GM21717 (cell line): ENCODE results near the gene TMEM202.
"Not testable (repeated sequence)": the region's sequence is repeated elsewhere in the genome, so short reads cannot be mapped to it uniquely, and the experiment has no call there.

ENCODE experiments used
- ATAC-seq: cut with Tn5 transposase; IDR thresholded peaks from one replicate; pipeline ENCODE4 v1.9.1; 2021; ENCODE audit warnings: mild to moderate bottlenecking, moderate library complexity; ENCODE audit not compliant: unreplicated experiment

Gene TMEM202, protein sequence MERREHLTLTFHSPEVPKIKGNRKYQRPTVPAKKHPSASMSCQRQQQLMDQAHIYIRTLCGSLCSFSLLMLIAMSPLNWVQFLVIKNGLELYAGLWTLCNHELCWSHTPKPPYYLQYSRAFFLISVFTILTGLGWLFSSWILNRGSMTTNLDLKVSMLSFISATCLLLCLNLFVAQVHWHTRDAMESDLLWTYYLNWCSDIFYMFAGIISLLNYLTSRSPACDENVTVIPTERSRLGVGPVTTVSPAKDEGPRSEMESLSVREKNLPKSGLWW

DNA sequence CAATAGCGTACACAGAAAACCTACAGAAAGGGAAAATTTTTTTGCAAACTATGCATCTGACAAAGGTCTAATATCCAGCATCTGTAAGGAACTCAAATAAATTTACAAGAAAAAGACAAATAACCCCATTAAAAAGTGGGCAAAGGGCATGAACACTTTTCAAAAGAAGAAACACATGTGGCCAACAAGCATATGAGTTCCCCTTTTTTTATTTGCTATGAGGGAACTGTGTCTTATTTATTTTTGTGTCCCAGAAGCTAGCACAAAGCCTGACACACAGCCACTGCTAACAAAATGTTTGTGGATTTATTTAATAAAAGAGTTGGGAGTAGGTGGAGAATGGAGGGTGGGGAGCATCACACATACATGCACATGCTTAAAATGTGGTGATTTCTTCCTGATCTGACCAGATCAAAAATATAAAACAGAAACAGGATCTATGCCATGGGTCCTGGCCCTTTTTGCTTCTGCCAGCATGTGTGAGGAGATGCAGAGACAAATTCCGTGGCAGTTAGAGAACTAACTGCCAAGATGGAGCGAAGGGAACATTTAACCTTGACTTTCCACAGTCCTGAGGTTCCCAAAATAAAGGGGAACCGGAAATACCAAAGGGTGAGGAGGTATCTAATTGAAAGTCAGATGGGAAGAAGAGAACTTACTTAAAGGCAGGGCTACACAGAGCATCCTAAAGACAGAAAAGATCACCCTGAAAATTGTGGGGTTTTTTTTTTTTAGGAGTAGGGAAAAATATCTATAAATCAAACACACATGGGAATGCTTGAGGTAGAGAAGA is at the start of gene TMEM202:
Gene TMEM202 (plus strand): TSS at position 510 of the 793 bp plus-strand sequence. CDS start 22 bp downstream, at position 532.
- no peak for ATAC-seq

DNA sequence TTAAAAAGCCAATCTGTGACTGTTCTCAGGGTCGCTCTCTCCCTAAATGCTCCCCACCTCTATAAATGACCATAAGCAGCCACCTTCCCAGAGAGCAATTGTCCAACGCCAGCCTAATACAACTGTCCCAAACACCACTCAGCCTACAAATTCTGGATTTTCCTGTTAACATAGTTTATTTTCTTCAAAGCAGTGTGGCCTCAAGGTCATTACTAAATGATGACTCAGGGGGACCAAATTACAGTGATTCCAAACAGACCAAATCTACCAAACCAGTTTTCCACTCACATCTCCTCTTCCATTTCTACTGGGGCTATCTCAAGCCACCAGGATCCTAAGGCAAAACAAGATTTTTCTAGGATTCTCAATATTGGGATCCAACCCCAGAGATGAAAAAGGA is 44.8 kb upstream of the TMEM202 start:
- no peak for ATAC-seq

DNA sequence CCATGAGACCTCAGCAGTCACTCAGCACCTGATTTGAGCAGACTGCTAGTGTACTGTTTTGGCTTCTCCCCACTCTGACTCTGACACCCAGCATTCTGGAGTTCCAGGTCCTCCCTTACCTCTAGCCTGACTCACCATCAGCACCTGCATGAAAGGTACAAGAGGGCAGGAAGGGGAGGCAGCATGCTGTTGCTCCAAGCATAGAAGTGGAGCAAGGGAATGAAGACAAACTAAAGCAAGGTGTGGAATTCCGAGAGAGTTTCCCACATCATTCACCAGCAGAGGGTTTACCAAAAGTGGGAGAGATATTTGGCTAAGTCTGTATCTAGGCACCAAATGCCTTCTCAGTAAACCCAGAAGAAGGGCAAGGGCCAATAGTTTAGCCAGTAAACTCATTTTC is 43.6 kb upstream of the TMEM202 start:
- ATAC-seq, result no peak

DNA sequence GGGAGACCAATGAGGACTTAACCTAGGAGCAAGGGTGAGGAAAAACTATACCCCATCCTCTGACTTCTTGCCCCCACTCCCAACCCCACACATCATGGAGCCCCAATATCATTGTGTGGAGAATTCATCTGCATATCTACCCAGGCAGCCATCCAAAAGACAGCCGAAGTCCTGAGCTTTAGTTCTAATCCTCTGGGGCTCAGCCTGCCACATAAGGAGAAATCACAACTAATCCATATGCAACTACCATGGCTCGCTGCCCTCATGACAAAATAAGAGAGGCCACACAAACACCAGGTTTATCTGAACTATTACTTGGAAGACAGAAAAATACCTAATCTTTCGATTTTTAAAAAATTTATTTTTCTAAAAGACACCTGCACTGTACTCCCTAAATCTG is 40.0 kb upstream of the TMEM202 start:
- ATAC-seq, result no peak

DNA sequence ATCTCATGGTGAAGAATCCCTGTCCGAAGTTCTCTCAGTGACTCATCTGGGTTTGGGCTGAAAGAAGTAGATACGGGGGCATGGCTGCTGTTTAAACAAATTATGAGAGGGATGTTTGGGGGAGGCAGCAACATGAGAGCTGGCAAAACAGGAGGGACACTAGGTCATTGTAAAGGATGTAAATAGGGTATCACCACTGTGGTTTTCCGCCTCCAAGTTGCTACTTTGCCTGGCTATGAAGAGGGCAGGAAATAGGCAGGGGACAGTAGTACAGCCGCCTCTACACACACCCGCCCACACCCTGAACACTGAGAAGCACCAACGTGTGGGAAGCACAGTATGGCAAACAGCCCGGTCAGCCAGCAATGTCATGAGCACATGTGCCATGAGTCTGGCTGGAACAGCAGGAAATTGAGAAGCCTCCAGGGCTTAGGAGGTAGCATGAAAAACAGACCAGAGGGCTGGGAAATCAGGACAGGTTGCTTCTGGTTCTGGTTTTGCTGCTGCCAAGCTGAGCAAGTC is 39.4 kb upstream of the TMEM202 start:
- no peak for ATAC-seq

DNA sequence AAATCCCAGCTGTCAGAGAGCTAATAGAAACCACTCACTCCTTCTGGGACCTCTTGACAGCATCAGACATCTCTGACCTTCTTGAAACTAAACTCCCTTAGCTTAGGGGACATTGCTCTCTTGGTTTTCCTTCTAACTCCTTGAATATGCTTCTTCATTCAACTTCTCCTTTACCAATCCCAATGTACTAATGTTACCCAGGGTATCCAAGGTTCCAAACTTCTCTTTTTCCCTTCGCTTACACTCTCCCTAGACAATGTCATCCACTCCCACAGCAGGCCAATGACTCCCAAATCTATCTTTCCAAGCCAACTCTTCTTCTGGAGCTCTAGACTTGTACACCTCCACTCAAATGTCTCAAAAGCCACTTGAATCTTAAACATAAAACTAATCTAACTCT is 36.9 kb upstream of the TMEM202 start:
- no peak for ATAC-seq

DNA sequence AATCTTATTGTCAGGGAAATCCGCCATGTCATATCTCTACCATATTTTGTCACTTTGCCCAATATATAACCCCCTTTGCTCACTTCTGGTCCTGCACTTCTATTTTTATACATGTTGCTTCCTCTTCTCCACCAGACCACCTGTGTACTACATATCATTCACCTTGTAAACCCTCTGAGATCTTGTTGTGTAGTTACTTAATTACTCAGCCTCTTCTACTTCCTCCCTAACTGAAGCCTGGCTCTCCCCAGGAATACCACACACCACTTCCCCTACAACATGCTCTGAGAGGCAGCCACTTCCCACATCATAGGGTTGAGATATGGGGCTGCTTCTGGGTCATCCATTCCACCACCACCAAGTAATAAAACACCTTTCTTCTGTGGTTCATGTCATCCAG is 32.3 kb upstream of the TMEM202 start:
- peak; percentile 77 for ATAC-seq

DNA sequence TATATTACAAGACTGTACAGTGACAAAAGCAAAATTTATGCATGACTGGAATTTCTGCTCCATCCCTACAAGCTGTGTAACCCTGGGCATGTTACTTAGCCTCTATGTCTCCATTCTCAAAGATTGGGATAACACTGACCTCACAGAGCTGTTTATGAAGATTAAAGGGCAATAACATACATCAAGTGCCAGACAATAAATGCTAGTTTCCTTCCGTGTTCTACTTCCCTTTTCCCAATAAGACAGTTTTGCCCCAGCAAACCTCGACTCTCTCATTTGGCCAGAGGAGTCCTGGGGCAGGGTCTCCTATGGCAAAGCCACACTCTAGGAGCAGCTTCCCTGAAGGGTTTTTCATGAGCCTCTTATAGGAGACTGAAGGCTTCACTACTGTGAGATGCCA is 29.8 kb upstream of the TMEM202 start:
- ATAC-seq, result no peak

DNA sequence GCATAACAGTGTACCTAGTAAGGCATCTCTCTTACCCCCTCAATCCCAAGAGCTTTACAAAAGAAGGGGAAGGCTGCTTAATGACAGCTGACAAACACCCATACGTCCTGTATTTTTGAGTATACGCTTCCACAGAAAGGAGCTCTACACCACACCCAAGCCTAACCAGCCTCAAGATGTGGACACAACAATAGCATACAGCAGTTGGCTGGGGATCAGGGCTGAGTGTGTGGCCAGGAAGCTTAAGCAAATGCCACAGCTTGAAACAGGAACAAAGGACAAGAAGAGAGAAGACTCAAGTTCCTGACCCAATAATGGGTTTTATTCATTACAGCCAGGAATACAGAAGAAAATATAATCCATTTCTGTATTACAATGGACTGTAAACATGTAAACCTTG is 29.2 kb upstream of the TMEM202 start:
- ATAC-seq, result no peak

DNA sequence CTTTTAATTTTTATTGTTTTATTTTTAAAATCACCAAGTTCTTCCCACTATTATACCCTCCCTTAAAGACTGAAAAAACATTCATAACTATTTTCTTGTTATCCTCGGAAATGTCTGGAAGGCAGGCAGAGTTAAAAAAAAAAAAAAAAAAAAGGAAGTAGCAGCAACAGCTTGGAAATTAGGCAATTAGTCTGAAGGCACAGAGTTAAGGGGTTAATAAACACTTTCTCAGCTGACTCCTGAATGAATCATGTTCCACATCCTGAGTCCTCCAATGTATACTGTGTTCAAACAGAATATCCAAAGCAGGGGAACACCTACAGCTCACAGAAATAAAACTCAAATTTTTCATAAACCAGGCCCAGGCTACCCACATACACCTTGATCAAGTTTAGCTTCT is 28.1 kb upstream of the TMEM202 start:
- no peak for ATAC-seq

DNA sequence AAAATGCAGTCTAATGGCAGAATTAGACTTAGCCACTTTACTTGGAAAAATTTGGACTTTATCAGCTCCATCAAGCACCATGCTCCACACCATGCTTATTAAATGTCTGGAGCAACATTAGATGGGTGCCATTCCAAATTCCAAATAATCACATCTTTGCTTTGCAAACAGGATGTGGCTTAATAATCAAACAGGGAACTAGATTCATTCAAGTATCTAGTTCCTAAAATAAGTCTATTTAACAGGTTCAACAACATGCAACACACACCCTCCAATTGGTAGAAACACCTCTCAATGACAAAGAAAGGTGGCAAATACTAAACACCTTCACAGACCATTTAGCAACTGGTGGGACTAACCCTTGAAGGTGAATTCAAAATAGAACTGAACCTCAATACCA is 25.7 kb upstream of the TMEM202 start:
- ATAC-seq, result no peak

DNA sequence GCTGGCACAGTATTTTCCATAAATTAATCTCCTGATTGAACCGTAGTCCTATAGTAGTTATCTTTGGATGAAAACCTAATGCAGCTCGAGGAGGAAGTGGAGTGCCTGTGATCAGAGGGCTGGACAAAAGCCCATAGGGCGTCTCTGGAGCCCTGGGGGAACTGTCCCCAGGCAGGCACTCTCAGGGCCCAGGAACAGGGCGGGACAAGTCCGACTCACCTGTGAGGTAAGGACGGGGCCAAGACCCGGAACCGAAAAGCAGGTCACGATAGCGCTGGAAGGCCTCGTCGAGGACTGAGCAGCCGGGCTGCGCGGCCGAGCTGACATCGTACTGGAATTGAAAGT is 22.6 kb upstream of the TMEM202 start:
- ATAC-seq, result peak; percentile 42

DNA sequence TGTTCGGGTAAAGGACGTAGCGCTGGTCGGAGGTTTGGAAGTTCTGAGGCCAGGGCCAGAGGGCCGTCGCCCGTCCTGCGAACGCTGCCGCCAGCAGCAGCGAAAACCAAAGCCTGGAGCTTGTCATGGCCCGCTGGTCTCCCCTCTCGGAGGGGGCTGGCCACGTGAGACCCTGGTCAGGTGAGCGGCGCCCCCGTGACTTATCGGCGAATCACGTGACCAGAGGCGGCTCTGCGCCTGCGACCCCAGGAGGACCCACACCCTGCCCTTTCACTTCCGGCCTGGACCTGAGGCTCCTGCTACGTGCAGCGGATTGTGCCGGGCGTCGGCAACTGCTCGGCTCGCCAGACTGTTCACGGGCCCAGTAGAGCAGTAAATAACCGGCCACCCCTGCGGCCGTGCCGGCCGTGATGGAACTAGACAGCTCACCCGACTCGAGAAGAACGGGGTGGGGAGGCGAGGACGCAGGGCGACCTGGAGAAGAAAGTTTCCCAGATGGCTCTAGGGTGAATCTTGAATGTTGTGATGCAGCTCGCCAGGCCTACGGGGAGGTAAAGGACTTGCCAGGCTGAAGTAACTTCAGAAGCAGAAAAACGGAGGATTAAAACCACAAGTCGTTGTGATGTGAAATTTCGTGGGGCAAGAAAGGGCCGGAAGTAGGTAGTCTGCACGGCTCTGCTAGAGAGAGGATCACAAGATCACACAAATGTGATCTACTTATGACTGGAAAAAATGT is 22.1 kb upstream of the TMEM202 start, which contains the start of gene HEXA:
Gene HEXA (minus strand): TSS at position 169 of the 736 bp plus-strand sequence. CDS start 42 bp downstream, at position 127.
- ATAC-seq, result peak; percentile 76

DNA sequence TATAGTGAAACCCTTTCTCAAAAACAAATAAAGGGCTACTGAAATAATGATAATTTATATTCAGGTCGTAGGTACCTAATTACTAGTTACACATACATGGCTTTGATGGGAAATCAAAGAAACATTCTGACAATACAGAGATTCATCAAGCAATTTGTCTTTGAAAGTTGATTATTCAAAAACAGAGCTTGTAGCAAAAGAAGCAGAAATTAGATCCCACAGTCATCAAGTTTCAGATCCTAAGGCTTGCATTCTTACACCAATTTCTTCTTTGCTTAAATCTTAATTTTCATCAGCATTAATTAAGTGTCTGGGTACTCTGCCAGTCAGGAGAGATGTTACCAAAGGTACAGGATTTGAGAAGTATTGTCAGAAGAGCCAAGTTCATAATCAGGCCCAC is 20.8 kb upstream of the TMEM202 start:
- ATAC-seq, result no peak

DNA sequence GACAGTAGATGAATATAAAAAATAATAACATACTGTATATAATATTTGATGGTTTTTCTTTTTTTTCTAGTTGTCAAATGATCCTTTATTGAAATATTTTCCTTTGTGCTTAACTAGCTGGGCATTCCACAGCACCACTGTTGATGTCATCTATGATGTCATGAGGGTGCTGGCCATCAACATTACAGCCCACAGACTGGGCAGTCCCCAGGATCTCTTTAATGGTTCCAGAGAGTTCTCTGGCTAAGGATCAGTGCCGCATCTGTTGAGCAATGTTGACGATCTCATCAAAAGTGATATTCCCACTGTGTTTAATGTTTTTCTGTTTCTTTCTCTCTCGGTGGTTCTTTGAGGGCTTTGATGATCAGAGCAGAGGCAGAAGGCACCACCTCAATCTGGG is 19.0 kb upstream of the TMEM202 start:
- ATAC-seq, result not testable (repeated sequence)

DNA sequence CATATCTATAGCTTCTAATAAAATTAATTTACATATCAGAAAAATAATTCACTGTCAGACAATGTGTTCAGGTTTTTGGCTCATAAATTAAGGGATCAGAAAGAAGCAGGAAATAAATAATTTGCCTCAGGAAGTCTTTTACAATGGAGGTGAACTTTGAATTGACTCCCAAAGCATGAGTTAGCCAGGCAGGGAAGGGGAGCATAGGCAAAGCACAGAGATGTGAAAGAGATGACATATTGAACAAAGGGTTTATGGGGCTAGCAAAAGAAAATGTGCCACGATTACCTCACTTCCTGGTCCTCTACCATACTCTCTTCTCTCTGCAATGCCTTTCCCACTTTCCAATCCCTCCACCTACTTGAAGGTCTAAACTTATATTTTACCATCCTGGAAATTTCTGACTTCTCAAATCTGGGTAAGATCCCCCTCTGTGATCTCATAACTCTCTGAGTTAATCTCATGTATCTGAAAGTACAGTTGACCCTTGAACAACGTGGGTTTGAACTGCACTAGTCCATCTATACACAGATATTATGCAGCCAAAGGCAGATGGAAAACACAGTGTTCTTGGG is 18.2 kb upstream of the TMEM202 start:
- no peak for ATAC-seq

DNA sequence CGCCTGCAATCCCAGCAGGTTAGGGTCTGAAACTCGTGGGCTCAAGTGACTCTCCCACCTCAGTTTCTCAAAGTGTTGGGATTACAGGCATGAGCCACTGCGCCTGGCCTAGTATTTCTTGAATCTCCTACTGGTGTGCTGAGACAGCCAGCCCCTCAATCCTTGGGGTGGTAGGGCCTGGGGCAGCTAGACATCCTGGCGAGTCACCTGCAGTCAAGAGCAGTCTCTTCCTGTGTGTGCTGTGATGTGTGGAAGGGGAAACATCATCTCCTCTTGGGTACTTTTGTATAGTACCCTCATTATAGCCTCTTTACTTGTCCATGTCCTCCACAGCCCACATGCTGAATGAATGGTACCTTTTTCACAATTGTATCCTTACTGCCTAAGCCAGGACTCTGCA is 17.4 kb upstream of the TMEM202 start:
- no peak for ATAC-seq

DNA sequence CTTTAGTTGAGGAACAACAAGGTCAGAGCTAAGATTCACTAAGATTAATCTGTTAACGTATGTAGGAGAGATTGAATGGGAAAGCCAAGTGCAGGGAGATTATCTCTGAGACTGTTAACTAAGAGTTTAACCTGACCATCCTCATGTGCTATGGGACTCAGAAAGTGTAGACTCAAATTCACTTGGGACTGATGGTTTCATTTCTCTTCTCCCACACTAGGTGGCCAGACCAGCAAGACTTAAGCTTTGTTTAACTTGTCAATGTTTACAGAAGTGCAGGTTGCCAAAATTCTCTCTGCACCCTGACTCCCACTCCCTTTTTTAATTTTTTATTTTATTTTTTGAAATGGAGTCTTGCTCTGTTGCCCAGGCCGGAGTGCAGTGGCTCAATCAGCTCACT is 16.0 kb upstream of the TMEM202 start:
- no peak for ATAC-seq

DNA sequence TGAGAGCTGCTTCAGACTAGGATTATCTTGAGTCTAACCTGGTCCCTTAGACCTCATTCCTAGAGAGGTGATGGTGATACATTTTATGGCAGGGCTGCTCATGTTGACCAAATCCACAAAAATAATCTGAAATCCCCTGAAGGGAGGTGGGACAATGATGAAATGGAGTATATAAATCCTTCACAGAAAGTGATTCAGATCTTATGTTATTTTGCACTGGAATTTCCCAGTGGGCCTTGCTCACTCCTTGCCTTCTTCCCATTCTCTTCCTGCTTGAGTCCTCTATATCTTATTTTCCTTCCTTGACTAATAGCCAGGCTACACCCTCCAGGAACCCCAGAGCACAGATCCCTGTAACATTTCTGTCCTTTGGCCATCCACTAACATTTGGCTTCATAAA is 10.4 kb upstream of the TMEM202 start:
- ATAC-seq, result no peak

DNA sequence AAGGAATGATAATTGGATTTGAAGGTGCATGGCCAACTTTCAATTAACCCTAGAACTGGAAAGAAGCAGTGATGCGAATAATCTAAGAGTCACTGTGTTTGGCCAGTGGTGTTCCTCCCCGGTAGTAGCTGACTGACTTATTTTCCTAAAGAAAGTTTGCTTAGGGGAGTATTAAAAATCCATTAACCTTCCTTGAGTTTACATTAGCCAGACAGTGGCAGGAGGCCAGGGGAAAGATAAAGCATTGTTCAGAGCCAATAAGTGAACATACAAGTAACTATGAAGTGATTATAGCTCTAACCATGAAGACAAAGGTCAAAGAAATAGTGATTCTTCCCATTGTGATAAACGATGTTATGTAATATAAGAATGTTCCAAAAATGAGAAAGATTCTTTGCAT is 8.9 kb upstream of the TMEM202 start:
- ATAC-seq, result no peak

DNA sequence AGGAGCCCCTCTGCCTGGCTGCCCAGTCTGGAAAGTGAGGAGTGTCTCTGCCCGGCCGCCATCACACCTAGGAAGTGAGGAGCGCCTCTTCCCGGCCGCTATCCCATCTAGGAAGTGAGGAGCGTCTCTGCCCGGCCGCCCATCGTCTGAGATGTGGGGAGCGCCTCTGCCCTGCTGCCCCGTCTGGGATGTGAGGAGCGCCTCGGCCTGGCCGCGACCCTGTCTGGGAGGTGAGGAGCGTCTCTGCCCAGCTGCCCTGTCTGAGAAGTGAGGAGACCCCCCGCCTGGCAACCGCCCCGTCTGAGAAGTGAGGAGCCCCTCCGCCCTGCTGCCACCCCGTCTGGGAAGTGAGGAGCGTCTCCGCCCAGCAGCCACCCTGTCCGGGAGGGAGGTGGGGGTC is 1.8 kb upstream of the TMEM202 start:
- ATAC-seq, result not testable (repeated sequence)
